GM13977 (cell line): ENCODE results near the gene UBB.

ENCODE experiments used
- DNase-seq: peaks from one replicate; pipeline ENCODE4 v3.0.0; 2012; ENCODE audit warnings: low spot score
- in situ Hi-C: fragments of 300-500 bp; cut with MboI; formaldehyde crosslinking; loops from one replicate; pipeline ENCODE4 v1.12.0; 2022; ENCODE audit warnings: low sequenced_read_pairs, low pct_unique_long_range_greater_than_20kb, mixed read lengths, inconsistent platforms; ENCODE audit not compliant: unreplicated experiment
- TF ChIP-seq, protein P1 (sequence below): IDR thresholded peaks from 2 replicates; pipeline ENCODE4 v1.5.1; 2012; ENCODE audit warnings: mild to moderate bottlenecking, control low read depth; ENCODE audit not compliant: insufficient read depth; ENCODE audit errors: extremely low read depth, missing control alignments

UBB gene

DNA sequence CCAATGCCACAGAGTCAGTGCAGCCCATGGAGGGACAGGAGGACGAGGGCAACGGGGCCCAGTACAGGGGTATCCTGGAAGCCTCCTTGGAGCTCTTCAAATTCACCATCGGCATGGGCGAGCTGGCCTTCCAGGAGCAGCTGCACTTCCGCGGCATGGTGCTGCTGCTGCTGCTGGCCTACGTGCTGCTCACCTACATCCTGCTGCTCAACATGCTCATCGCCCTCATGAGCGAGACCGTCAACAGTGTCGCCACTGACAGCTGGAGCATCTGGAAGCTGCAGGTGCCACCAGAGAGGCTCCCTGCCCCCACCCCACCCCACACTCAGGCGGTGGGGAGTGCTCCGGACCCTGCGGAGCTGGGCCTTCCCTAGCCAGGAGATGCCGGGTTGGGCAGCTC, 51.1 kb downstream of the UBB start:
- TF ChIP-seq, protein P1, sequence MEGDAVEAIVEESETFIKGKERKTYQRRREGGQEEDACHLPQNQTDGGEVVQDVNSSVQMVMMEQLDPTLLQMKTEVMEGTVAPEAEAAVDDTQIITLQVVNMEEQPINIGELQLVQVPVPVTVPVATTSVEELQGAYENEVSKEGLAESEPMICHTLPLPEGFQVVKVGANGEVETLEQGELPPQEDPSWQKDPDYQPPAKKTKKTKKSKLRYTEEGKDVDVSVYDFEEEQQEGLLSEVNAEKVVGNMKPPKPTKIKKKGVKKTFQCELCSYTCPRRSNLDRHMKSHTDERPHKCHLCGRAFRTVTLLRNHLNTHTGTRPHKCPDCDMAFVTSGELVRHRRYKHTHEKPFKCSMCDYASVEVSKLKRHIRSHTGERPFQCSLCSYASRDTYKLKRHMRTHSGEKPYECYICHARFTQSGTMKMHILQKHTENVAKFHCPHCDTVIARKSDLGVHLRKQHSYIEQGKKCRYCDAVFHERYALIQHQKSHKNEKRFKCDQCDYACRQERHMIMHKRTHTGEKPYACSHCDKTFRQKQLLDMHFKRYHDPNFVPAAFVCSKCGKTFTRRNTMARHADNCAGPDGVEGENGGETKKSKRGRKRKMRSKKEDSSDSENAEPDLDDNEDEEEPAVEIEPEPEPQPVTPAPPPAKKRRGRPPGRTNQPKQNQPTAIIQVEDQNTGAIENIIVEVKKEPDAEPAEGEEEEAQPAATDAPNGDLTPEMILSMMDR, result no peak
- DNase-seq, result no peak
- in situ Hi-C loops, result no loop called here
